Endodermal cell (in vitro differentiated cells): ENCODE measurements around the gene ERAS. TPM values are rescaled to one million over a fixed set of nuclear protein-coding genes. Genes with fewer than 3 reads are reported as not detected.

Experiments
- DNase-seq: peaks from one replicate; pipeline ENCODE4 v3.0.0-alpha.2; 2017
- H3K27ac ChIP-seq: 2 replicates; pipeline ENCODE4 v1.5.1; 2013; ENCODE audit warnings: mild to moderate bottlenecking, low read depth, low read length, moderate library complexity
- H3K27me3 ChIP-seq: 2 replicates; pipeline ENCODE4 v1.6.1; 2013; ENCODE audit warnings: mild to moderate bottlenecking, low read length, moderate library complexity; ENCODE audit not compliant: insufficient read depth, control insufficient read depth, poor library complexity, severe bottlenecking
- H3K36me3 ChIP-seq: 2 replicates; pipeline ENCODE4 v1.7.0; 2013; ENCODE audit warnings: mild to moderate bottlenecking, low read length, moderate library complexity; ENCODE audit not compliant: control insufficient read depth, insufficient read depth
- H3K4me1 ChIP-seq: one replicate; pipeline ENCODE4 v1.7.0; 2013; ENCODE audit warnings: low read length; ENCODE audit not compliant: control insufficient read depth, insufficient read depth
- H3K4me3 ChIP-seq: 2 replicates; pipeline ENCODE4 v1.5.1; 2013; ENCODE audit warnings: mild to moderate bottlenecking, low read length, moderate library complexity
- H3K9ac ChIP-seq: 2 replicates; pipeline ENCODE4 v1.6.1; 2013; ENCODE audit warnings: mild to moderate bottlenecking, low read length, moderate library complexity; ENCODE audit not compliant: poor library complexity, severe bottlenecking; ENCODE audit errors: extremely low read depth
- H3K9me3 ChIP-seq: 2 replicates; pipeline ENCODE4 v1.6.1; 2013; ENCODE audit warnings: mild to moderate bottlenecking, low read length, moderate library complexity; ENCODE audit not compliant: control insufficient read depth
- H3K27ac Mint-ChIP-seq: 2 replicates; pipeline ENCODE4 v1.8.0; 2020; ENCODE audit warnings: mixed read lengths
- H3K27me3 Mint-ChIP-seq: 2 replicates; pipeline ENCODE4 v1.8.0; 2021; ENCODE audit warnings: mild to moderate bottlenecking, mixed read lengths; ENCODE audit not compliant: insufficient read depth
- H3K36me3 Mint-ChIP-seq: 2 replicates; pipeline ENCODE4 v1.8.0; 2020; ENCODE audit warnings: low read depth, mixed read lengths
- H3K4me1 Mint-ChIP-seq: 2 replicates; pipeline ENCODE4 v1.8.0; 2020; ENCODE audit warnings: mixed read lengths
- H3K4me3 Mint-ChIP-seq: 2 replicates; pipeline ENCODE4 v1.8.0; 2020; ENCODE audit warnings: mild to moderate bottlenecking, moderate library complexity, mixed read lengths
- H3K9me3 Mint-ChIP-seq: 2 replicates; pipeline ENCODE4 v1.8.0; 2020; ENCODE audit warnings: mild to moderate bottlenecking, mixed read lengths
- CTCF ChIP-seq: fragments of 200-600 bp; sonication (generic); conservative IDR thresholded peaks from 2 replicates; pipeline ENCODE4 v1.5.0; 2021; ENCODE audit warnings: antibody characterized with exemption, mild to moderate bottlenecking
- WGBS, 2 experiments: methylation state at CpG; one replicate each; pipeline versions ENCODE4 v1.1.5 to v1.1.7; 2013; ENCODE audit warnings: missing lambda C conversion rate in 2 of 2, mixed read lengths in 1 of 2; ENCODE audit not compliant: insufficient coverage in 1 of 2, insufficient read length in 1 of 2; 5-methylcytosine and 5-hydroxymethylcytosine counted together
- total RNA-seq, 2 donors: library from RNA; stranded (reverse); fragmentation: NEBNext Ultra II Directional in 1 of 2; extraction: Animal tissue kit (Norgen Biotek cat#: 25700) in 1 of 2; gene quantifications; 2 replicates in 1 of 2; 3 replicates in 1 of 2; pipeline ENCODE4 v1.2.1, GENCODE V29; 2021

The ERAS gene
- total RNA-seq, 2 donors from 2014 or later: not detected

GRCh38 chrX:48815266-48815665 is 11.0 kb upstream of the ERAS start:
- WGBS, 2 experiments: 94% methylated on average over 8 of the region's 8 CpGs; no CpG with 5 or more reads in 1 of the 2 experiments
- Histone ChIP-seq H3K36me3 (peaks cover 8% of the 10 kb centered on the region), H3K4me3 (no peak overlapping the region), H3K27me3 (no peaks in the 10 kb centered on the region), H3K9ac (no peak overlapping the region), H3K9me3 (no peaks in the 10 kb centered on the region), H3K27ac (no peak overlapping the region), H3K4me1 (no peaks in the 10 kb centered on the region)
- Mint-ChIP-seq H3K27ac (no peak overlapping the region), H3K4me1 (no peaks in the 10 kb centered on the region), H3K4me3 (no peak overlapping the region), H3K9me3 (peaks cover 73% of the 10 kb centered on the region), H3K27me3 (no peaks in the 10 kb centered on the region), H3K36me3 (peaks cover 21% of the 10 kb centered on the region)
- peak; percentile 46 for DNase-seq
- no peak for TF ChIP-seq CTCF

- no peak overlapping the region for H3K27ac Mint-ChIP-seq
Measured at GRCh38 chrX:48816014-48816810, 10.1 kb upstream of the ERAS start.

GRCh38 chrX:48818098-48818497 is 8.2 kb upstream of the ERAS start:
- Histone ChIP-seq H3K36me3 (no peaks in the 10 kb centered on the region), H3K9me3 (no peaks in the 10 kb centered on the region), H3K9ac (no peak overlapping the region), H3K4me1 (no peaks in the 10 kb centered on the region), H3K4me3 (no peak overlapping the region), H3K27me3 (no peaks in the 10 kb centered on the region), H3K27ac (no peak overlapping the region)
- TF ChIP-seq CTCF: no peak
- Mint-ChIP-seq H3K27me3 (no peaks in the 10 kb centered on the region), H3K27ac (no peak overlapping the region), H3K9me3 (peaks cover 62% of the 10 kb centered on the region), H3K36me3 (peaks cover 23% of the 10 kb centered on the region), H3K4me1 (no peaks in the 10 kb centered on the region), H3K4me3 (no peak overlapping the region)
- DNase-seq: no peak
- WGBS, 2 experiments: 95 to 98% methylated on average over 10 to 16 of the region's 16 CpGs

More at GRCh38 chrX:48816014-48816810, 10.1 kb upstream of the ERAS start:
- H3K36me3 ChIP-seq: peaks cover 7% of the 10 kb centered on the region
- Mint-ChIP-seq H3K36me3 (peaks cover 21% of the 10 kb centered on the region), H3K4me3 (no peak overlapping the region), H3K27me3 (no peaks in the 10 kb centered on the region), H3K4me1 (no peaks in the 10 kb centered on the region), H3K9me3 (peaks cover 74% of the 10 kb centered on the region)
- no peak overlapping the region for H3K4me3 ChIP-seq
- no peaks in the 10 kb centered on the region for H3K27me3 ChIP-seq
- TF ChIP-seq CTCF: no peak
- WGBS, 2 experiments: 94 to 99% methylated on average over 7 to 18 of the region's 18 CpGs
- DNase-seq: no peak
- no peak overlapping the region for H3K27ac ChIP-seq
- H3K9ac ChIP-seq: no peak overlapping the region
- no peaks in the 10 kb centered on the region for H3K9me3 ChIP-seq
- no peaks in the 10 kb centered on the region for H3K4me1 ChIP-seq
